Measurements from ENCODE around the gene CCHCR1. TPM values are rescaled to one million over a fixed set of nuclear protein-coding genes. Genes with fewer than 3 reads are reported as not detected.
A peak's percentile ranks its signal among the peaks of the same experiment; 100 is the strongest.

The CCHCR1 gene
- total and polyA plus RNA-seq, 9 of the 15 experiments (the other 6 are each of a cell fraction or from before 2014, with no cell fraction given) = 1.2 to 47.3 (median 32.0) TPM

GRCh38 chr6:31144970-31145340, 12.6 kb downstream of the CCHCR1 start:
- Histone ChIP-seq H3K4me1 (replicated peaks in 1 of 2; ENCODE audit: control insufficient read depth in 2 of 2, insufficient read depth in 2 of 2, low read length in 2 of 2) (peaks cover 0 to 4% of the 10 kb centered on the region in 2 experiments; a peak in 2 of 5 replicates), H3K4me3 (no peak overlapping the region), H3K9me3 (replicated peaks; ENCODE audit: control insufficient read depth, insufficient read depth, low read depth, low read length) (no peaks in the 10 kb centered on the region), H3K36me3 (ENCODE audit: control insufficient read depth, insufficient read depth, low read length) (peaks cover 51% of the 10 kb centered on the region; the same call in 2 of the 3 replicates), H3K79me2 (ENCODE audit: control insufficient read depth, insufficient read depth, low read length) (no peaks in the 10 kb centered on the region), H2AFZ (ENCODE audit: low read depth, low read length) (no peak overlapping the region), H3K9me1 (ENCODE audit: control insufficient read depth, insufficient read depth, low read length) (no peaks in the 10 kb centered on the region), H3K4me2 (ENCODE audit: insufficient read depth, low read length) (no peak overlapping the region), H4K20me1 (replicated peaks; ENCODE audit: control insufficient read depth, insufficient read depth, low read length) (no peaks in the 10 kb centered on the region; the same call in 1 of the 2 replicates), H3K9ac (ENCODE audit: insufficient read depth in 1 of 2, low read depth in 2 of 2, low read length in 2 of 2) (peak overlapping the region in 1 of 2 experiments; percentile 45; a peak in 1 of 4 replicates), H3K27me3 (ENCODE audit: control insufficient read depth in 2 of 2, insufficient read depth in 2 of 2, low read length in 2 of 2) (no peaks in the 10 kb centered on the region), H3K27ac (ENCODE audit: extremely low read depth, low read depth, low read length) (no peak overlapping the region)
- 69% methylated on average over 7 of the region's 11 CpGs for WGBS (ENCODE audit: insufficient coverage, low coverage, missing lambda C conversion rate)
- DNase-seq (ENCODE audit: extremely low read depth in 1 of 4, low spot score in 3 of 4) = no peak
- BruUV-seq (replicated peaks) = no TSS peak
- FAIRE-seq = no peak
- intact Hi-C loops (cut with micrococcal nuclease) = no loop called here
- CTCF ChIA-PET (ENCODE audit: low intra/inter-chr PET ratio) = interaction anchor here (0.8 kb wide), 1 partner anchor 9 kb away, joined by 3 read pairs; no protein-coding TSS in a partner anchor
- POLR2A ChIA-PET = interaction anchor here (0.6 to 2.6 kb wide), 7 partner anchors 11 to 235 kb away, joined by 3 to 7 read pairs (median 3); partner anchors contain the start of genes CCHCR1 and TCF19
- ATAC-seq = no peak
- in situ Hi-C loops (cut with MboI) = no loop called here
- TF ChIP-seq SMARCA4 (IDR thresholded peaks at IDR 0.05) (no peak), HMG20B (CRISPR knock-in tag; IDR thresholded peaks at IDR 0.05) (no peak), ZBTB49 (CRISPR knock-in tag; IDR thresholded peaks at IDR 0.05; ENCODE audit: borderline replicate concordance) (no peak), SP1 (CRISPR knock-in tag; IDR thresholded peaks at IDR 0.05) (no peak), ZNF134 (CRISPR knock-in tag; conservative IDR thresholded peaks at IDR 0.05) (no peak), ESRRB (CRISPR knock-in tag; IDR thresholded peaks at IDR 0.05; ENCODE audit: borderline replicate concordance) (no peak), CSDE1 (IDR thresholded peaks at IDR 0.05) (no peak), CHD7 (IDR thresholded peaks at IDR 0.05; ENCODE audit: low read depth, low read length) (no peak)
